BE2C (cell line): ENCODE data around the gene GLIS1.

Source experiments
- DNase-seq: peaks from one replicate; pipeline ENCODE4 v3.0.0-alpha.2; 2020
- H3K27me3 ChIP-seq: fragments of 250-450 bp; sonication (Bioruptor Pico); 2 replicates; pipeline ENCODE4 v1.5.1; 2020; ENCODE audit warnings: mild to moderate bottlenecking
- H3K36me3 ChIP-seq: fragments of 250-450 bp; sonication (Bioruptor Pico); 2 replicates; pipeline ENCODE4 v1.5.1; 2020; ENCODE audit warnings: mild to moderate bottlenecking
- H3K4me1 ChIP-seq: fragments of 250-450 bp; sonication (Bioruptor Pico); 2 replicates; pipeline ENCODE4 v1.5.1; 2020
- H3K4me3 ChIP-seq: 2 replicates; pipeline ENCODE4 v1.5.1; 2011; ENCODE audit warnings: low read depth, low read length
- H3K9me3 ChIP-seq: fragments of 250-450 bp; sonication (Bioruptor Pico); 2 replicates; pipeline ENCODE4 v1.5.1; 2020
- CTCF ChIP-seq: IDR thresholded peaks from 2 replicates; pipeline ENCODE4 v1.5.1; 2012; ENCODE audit warnings: mild to moderate bottlenecking, low read depth, low read length

The GLIS1 gene

DNA sequence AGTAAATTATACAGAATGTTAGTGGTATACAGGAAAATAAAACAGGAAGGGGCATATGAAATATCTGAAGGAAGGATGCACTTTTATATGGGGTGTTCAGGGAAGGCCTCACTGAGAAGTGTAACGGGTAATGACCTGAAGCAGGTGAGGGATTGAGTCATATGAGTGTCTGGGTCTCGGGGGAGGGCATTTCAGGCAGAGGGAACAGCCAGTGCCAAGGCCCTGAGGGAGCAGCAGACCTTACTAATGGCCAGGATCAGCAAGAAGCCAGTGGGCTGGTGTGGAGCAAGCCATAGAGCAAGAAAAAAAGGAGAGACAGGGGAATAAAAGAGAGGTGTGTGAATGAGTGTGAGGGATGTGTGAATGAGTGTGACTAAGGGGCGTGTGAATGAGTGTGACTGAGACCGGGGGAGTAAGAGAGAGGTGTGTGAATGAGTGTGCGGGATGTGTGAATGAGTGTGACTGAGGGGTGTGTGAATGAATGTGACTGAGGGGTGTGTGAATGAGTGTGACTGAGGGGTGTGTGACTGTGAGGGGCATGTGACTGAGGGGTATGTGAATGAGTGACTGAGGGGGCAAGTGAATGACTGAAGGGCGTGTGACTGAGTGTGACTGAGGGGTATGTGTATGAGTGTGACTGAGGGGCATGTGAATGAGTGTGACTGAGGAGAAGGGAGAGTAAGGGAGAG is 107.2 kb downstream of the GLIS1 start:
- Histone ChIP-seq H3K36me3 (no peaks in the 10 kb centered on the region), H3K9me3 (no peaks in the 10 kb centered on the region), H3K27me3 (no peaks in the 10 kb centered on the region), H3K4me1 (no peaks in the 10 kb centered on the region), H3K4me3 (no peak overlapping the region)
- DNase-seq, result no peak
- TF ChIP-seq CTCF, result no peak

DNA sequence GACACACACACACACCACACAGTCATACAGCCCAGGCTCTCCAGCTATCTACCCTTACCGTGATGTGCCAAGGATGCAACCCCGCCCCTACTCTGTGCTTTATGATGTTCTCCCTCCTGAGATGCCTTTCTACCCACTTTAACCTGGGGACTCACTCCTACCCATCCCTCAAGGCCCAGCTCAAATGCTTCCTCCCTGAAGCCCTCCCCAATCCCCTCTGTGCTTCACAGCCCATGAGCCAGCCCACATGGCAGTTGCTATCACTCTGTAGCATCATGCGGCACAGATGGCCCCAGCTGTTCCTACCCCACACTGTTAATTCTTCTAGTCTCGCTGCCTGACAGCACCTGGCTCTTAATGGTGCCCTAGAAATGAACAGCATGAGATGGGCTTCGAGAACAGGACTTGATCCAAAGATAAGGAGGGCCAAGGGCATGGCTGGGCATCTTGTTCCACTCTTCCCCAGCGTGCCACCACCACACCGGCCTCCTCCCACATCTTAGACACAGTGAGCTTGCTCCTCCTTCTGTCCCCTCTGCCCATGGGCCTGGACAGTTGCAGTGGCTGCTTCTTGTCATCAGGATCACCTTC is 109.8 kb downstream of the GLIS1 start:
- H3K9me3 ChIP-seq, result no peaks in the 10 kb centered on the region
- no peak for TF ChIP-seq CTCF
- peak; percentile 35 for DNase-seq
- H3K4me1 ChIP-seq, result no peaks in the 10 kb centered on the region
- no peaks in the 10 kb centered on the region for H3K36me3 ChIP-seq
- no peaks in the 10 kb centered on the region for H3K27me3 ChIP-seq
- no peak overlapping the region for H3K4me3 ChIP-seq

DNA sequence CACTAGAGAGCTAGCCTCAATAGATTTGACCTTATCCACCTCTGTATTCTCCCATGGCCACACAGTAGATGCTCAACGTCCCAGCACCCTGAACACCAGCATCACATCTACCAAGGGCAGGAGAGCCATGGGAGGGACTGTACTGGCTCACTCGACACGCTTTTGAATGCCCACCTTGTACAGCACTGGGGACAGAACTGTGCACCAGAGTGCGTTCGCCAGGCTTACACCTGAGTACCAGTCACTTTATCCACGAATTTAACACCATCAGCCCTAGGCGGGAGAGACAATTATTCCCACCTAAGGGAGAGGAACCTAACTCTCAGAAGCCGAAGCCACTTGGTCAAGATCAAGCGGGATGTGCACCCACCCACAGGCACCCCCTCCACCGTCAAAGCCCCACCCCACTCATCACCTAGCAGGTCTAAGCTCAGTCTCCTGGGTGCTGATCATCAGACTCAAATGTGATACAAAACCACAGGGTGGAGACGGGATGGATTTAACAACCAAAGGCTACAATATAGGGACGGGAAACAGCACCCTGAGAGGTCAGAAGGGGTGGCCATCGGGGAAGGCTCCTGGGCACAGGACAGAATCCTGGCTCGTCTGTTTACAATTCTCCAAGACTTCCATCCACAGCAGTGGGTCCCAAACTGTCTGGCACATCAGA is 110.5 kb downstream of the GLIS1 start:
- no peak overlapping the region for H3K4me3 ChIP-seq
- TF ChIP-seq CTCF, result no peak
- no peaks in the 10 kb centered on the region for H3K27me3 ChIP-seq
- H3K36me3 ChIP-seq, result no peaks in the 10 kb centered on the region
- H3K9me3 ChIP-seq, result no peaks in the 10 kb centered on the region
- H3K4me1 ChIP-seq, result no peaks in the 10 kb centered on the region
- no peak for DNase-seq

GRCh38 chr1:53627666-53628065 is 111.3 kb downstream of the GLIS1 start:
- Histone ChIP-seq H3K4me1 (no peaks in the 10 kb centered on the region), H3K4me3 (no peak overlapping the region), H3K9me3 (no peaks in the 10 kb centered on the region), H3K36me3 (no peaks in the 10 kb centered on the region), H3K27me3 (no peaks in the 10 kb centered on the region)
- TF ChIP-seq CTCF, result no peak
- no peak for DNase-seq

GRCh38 chr1:53627031-53627430 is 111.9 kb downstream of the GLIS1 start:
- no peaks in the 10 kb centered on the region for H3K27me3 ChIP-seq
- no peak for TF ChIP-seq CTCF
- H3K9me3 ChIP-seq, result no peaks in the 10 kb centered on the region
- H3K4me1 ChIP-seq, result no peaks in the 10 kb centered on the region
- no peak overlapping the region for H3K4me3 ChIP-seq
- DNase-seq, result no peak
- H3K36me3 ChIP-seq, result no peaks in the 10 kb centered on the region

- no peak for TF ChIP-seq CTCF
- DNase-seq, result no peak
These were observed 112.3 kb downstream of the GLIS1 start for GRCh38 chr1:53626616-53627015.

More at GRCh38 chr1:53626616-53627015, 112.3 kb downstream of the GLIS1 start:
- H3K36me3 ChIP-seq, result no peaks in the 10 kb centered on the region
- H3K9me3 ChIP-seq, result no peaks in the 10 kb centered on the region
- H3K4me3 ChIP-seq, result no peak overlapping the region
- H3K27me3 ChIP-seq, result no peaks in the 10 kb centered on the region
- no peaks in the 10 kb centered on the region for H3K4me1 ChIP-seq
